ENCODE data around the gene RFXAP.
"Not testable (repeated sequence)": the region's sequence is repeated elsewhere in the genome, so short reads cannot be mapped to it uniquely, and the experiment has no call there.

RFXAP gene, protein sequence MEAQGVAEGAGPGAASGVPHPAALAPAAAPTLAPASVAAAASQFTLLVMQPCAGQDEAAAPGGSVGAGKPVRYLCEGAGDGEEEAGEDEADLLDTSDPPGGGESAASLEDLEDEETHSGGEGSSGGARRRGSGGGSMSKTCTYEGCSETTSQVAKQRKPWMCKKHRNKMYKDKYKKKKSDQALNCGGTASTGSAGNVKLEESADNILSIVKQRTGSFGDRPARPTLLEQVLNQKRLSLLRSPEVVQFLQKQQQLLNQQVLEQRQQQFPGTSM

GRCh38 chr13:36818804-36819738 is at the start of gene RFXAP:
TSS of gene RFXAP (plus strand) at chr13:36819222. CDS start at chr13:36819358, 136 bp downstream.
- peak; percentile 52 for DNase-seq

GRCh38 chr13:36769545-36769944 is 49.5 kb upstream of the RFXAP start:
- no peak for DNase-seq

GRCh38 chr13:36770741-36771140 is 48.3 kb upstream of the RFXAP start:
- DNase-seq, result no peak

DNA sequence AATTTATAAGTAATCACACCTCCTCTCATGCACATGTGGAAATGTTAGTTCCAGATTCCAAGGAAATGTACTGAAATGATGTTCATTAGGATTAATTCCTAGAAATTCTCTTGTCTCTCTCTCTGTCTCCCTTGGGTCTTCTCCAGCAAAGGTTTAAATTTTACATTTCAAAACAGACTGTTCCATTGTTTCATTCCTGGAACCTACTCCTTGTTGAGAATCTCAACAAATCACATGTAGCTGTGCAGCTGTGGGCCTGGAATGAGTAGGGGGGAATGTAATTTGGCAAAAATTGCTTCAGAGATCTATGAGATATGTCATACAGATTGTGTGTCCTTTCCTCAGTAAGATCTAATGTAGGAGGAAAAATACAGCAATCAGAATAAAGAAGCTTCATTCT is 46.2 kb upstream of the RFXAP start:
- no peak for DNase-seq

- no peak for DNase-seq
These were observed 44.1 kb upstream of the RFXAP start for GRCh38 chr13:36774931-36775330.

DNA sequence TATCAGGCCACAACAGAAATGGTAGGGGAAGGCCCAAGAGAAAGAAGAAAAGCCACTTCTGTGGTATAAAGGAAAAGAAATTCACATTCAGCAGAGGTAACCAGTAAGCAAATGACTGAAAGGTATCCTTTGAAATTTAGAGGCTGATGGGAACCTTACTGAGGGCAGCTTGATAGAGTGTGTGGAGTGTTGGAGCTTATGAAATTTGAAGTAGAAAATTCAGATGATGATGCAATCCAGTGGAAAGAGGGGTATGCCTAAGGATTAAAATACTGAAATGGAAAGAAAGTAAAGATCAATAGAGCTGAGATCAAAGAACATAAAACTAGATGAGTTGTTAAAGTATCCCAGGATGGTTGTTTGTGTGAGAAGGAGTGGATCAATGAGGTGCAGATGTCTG is 42.8 kb upstream of the RFXAP start:
- DNase-seq, result no peak

DNA sequence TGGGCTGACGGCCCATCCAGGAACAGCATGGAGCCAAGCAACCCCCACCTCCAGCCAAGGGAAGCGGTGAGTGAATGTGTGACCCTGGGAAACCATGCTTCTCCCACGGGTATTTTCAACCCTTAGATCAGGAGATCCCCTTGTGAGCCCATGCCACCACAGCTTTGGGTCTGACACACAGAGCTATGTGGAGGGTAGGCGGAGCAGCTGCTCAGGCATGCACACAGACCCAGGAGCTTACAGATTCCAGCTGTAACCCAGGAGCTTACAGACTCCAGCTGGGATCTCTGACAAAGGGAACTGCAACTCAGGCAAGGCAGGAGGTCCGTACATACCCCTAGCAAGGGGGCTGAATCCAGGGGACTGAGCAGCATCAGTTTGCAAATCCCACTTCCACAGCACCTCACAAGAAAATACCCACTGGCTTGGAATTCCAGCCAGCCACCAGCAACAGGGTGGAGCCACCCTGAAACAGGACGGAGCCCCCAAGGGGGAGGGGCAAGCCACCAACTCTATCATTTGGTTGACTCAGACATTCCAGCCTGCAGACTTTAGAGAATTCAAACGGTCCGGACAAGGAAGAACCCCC is 40.8 kb upstream of the RFXAP start:
- no peak for DNase-seq

DNA sequence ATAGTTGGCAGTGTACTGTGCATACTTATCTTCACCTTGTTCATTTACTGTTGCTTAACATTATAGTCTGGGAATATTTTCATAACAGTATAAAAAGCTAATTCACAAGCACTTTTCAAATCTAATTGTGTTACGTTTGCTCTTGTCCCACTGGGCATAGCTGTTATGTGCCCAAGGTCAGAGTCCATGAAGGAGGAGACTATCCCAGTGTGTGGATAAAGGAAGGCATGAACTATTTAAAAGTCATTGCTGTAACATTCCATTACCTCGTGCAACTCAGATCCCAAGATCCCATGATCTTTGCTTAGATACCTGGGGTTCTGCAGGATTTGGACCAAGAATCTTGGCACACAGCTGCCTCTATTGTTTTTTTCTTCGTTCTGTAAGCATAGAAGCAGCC is 35.1 kb upstream of the RFXAP start:
- DNase-seq, result no peak

DNA sequence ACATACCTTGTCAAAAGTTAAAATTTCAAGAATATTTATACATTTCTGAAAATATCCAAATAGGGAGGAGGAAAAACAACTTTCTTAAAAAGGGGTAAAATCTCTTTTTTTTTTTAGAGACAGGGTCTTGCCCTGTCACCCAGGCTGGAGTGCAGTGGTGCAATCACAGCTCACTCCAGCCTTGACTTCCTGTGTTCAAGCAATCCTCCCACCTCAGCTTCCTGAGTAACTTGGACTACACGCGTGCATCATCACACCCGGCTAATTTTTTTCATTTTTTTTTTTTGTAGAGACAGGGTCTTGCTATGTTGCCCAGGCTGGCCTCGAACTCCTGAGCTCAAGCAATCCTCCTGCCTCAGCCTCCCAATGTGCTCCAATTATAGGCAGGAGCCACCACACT is 32.8 kb upstream of the RFXAP start:
- not testable (repeated sequence) for DNase-seq

- DNase-seq, result no peak
These were observed 31.8 kb upstream of the RFXAP start for GRCh38 chr13:36787181-36787580.

GRCh38 chr13:36788276-36788675 is 30.7 kb upstream of the RFXAP start:
- DNase-seq, result no peak

DNA sequence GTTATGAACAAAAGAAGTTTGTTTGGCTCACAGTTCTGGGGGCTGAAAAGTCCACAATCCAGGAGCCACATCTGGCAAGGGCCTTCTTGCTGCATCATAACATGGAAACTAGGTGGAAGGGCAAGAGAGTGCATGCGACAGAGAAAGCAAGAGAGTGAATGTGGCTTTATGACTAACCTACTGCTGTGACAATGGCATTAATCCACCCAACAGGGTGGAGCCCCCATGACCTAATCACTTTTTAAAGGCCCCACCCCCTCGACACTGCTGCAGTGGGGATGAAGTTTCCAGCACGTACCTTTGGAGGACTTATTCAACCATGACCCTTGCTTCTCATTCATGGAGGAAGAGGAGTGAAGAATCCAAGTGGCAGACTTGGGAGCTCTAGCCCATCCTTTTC is 30.0 kb upstream of the RFXAP start:
- DNase-seq, result no peak

DNA sequence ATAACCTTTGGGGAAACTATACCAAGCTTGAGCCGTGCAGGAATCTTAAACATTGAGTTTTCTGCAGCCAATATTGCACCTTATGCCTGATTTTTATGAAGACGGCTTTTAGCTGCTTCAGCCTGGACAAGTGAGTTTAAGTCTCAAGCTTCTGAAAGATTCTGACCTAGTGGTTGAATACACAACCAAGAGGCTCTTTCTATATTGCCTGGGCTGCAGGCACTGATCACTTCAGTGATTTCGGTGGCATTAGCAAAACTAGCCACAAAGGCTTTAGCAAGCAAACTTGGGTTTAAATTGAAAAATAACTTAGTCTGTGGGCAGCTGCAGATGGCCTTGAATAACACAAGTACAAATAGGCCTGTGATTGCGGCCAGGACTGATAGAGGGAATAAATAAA is 29.3 kb upstream of the RFXAP start:
- DNase-seq, result no peak

GRCh38 chr13:36794706-36795105 is 24.3 kb upstream of the RFXAP start:
- no peak for DNase-seq

- no peak for DNase-seq
These were observed 23.6 kb upstream of the RFXAP start for GRCh38 chr13:36795463-36795862.

GRCh38 chr13:36796052-36796451 is 23.0 kb upstream of the RFXAP start:
- no peak for DNase-seq

GRCh38 chr13:36801035-36801434 is 18.0 kb upstream of the RFXAP start:
- no peak for DNase-seq

DNA sequence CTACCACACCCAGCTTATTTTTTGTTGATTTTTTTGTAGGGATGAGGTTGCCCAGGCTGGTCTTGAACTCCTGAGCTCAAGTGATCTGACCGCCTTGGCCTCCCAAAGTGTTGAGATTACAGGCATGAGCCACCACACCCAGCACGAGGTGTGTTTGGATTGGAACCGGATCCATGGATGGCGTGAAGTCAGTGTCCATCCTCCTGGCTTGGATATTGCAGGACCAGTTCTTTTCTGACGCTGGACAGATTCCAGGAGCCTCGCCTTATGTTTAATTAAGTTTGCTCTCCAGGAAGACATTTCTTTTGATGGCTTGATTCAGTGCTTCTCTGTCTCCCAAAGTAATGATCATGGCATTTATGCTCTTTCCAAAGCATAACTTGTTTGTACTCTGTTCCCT is 14.4 kb upstream of the RFXAP start:
- DNase-seq, result no peak

DNA sequence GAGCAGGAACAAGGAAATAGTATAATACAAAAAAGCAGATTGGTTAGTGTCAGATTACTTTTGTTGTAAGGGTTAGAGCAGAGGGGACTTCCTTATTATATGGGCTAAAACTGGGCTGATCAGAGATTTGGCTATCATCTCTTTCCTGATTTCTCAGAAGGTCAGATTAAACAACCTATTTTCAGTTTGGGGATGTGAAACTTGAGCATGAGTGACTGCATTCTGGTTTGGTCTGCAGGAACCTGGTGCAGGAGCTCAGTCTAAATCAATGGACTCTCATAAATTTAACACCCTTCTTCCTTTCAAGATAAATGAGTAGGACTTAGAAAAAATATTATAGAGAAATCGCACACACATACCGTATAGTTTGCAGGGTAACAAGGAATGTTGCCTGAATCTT is 12.9 kb upstream of the RFXAP start:
- no peak for DNase-seq

DNA sequence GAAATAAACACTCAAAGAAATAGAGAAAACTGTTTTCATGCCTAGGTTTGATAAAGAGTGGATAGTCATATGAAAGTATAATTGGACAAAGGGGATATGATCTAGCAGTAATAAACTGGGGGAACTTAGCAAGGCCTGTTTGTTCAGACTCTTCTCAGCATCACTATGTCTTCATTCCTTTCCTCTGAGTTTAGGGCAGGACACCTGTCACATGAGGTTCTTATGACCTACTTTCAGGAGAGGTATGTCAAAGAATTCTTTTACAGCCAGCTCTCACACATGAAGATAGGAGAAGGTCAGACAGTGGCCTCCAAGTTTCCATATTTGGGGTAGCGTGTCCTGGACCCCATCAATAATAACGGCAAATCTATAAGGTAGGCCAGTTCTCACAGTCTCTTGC is 11.4 kb upstream of the RFXAP start:
- no peak for DNase-seq

GRCh38 chr13:36813225-36813624 is 5.8 kb upstream of the RFXAP start:
- DNase-seq, result no peak

- DNase-seq, result no peak
These were observed 4.6 kb upstream of the RFXAP start for GRCh38 chr13:36814465-36814864.

DNA sequence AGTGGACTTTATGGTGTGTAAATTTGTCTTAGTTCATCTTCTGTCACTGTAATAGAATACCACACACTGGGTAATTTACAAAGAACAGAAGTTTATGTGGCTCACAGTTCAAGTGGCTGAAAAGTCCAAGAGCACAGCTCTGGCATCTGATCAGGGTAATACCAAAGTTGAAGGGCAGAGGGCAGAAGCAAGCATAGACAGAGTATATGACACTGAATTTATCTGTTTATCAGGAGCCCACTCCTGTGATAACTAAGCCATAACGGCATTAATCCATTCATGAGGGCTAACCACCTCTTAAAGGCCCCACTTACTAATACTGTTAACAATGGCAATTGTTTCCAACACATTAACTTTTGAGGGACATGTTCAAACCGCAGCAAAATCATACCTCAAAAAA is 4.0 kb upstream of the RFXAP start:
- DNase-seq, result no peak

Data from NCI-H187 treated with DMSO at 0.1 percent for 48 hours (cell line).